K562 (cell line): Measurements from ENCODE around the gene GET3. TPM values are rescaled to one million over a fixed set of nuclear protein-coding genes. Genes with fewer than 3 reads are reported as not detected.

Experiments
- CBX2 ChIP-seq: fragments of 200-600 bp; sonication (generic); IDR thresholded peaks from one replicate; pipeline ENCODE4 v1.6.1; 2012; ENCODE audit warnings: mild to moderate bottlenecking, low read length, inconsistent platforms; ENCODE audit not compliant: insufficient read depth, poor library complexity, severe bottlenecking
- COPS2 ChIP-seq: fragments of 450-650 bp; conservative IDR thresholded peaks from 2 replicates; pipeline ENCODE4 v1.6.1; 2016; ENCODE audit warnings: mild to moderate bottlenecking, moderate library complexity
- CSDE1 ChIP-seq, 2 experiments: fragments of 450-650 bp; IDR thresholded peaks; 2 replicates each; pipeline ENCODE4 v1.6.1; 2016; ENCODE audit warnings: mild to moderate bottlenecking in 1 of 2
- DDX20 ChIP-seq: fragments of 450-650 bp; IDR thresholded peaks from 2 replicates; pipeline ENCODE4 v1.6.1; 2016; ENCODE audit warnings: missing genetic modification characterization, low read depth, mild to moderate bottlenecking, missing compliant biosample characterization, moderate library complexity
- EP300 ChIP-seq: IDR thresholded peaks from 2 replicates; pipeline ENCODE4 v1.6.1; 2012; ENCODE audit warnings: low read length, improper control_type of control experiment
- NFIC ChIP-seq: fragments of 450-650 bp; IDR thresholded peaks from 2 replicates; pipeline ENCODE4 v1.6.1; 2017; ENCODE audit warnings: mild to moderate bottlenecking, inconsistent platforms
- NFYB ChIP-seq: IDR thresholded peaks from 2 replicates; pipeline ENCODE4 v1.6.1; 2011; ENCODE audit warnings: mild to moderate bottlenecking, moderate library complexity; ENCODE audit not compliant: insufficient read length; ENCODE audit errors: extremely low read depth
- POLR2AphosphoS2 ChIP-seq: IDR thresholded peaks from 2 replicates; pipeline ENCODE4 v1.6.1; 2012; ENCODE audit warnings: low read length, improper control_type of control experiment
- SRSF7 ChIP-seq: fragments of 200-400 bp; formaldehyde crosslinking; optimal IDR thresholded peaks from 2 replicates; pipeline ENCODE3; 2017; ENCODE audit warnings: mild to moderate bottlenecking, low read depth, low read length
- ZNF224 ChIP-seq: sonication (generic); formaldehyde crosslinking; IDR thresholded peaks from 2 replicates; pipeline ENCODE4 v1.8.0; 2022; ENCODE audit warnings: mild to moderate bottlenecking, missing genetic modification reagents
- polyA plus RNA-seq, 8 experiments: library from polyadenylated mRNA; depleted of rRNA in 4 of 8; stranded (reverse) in 5 of 8; unstranded in 3 of 8; fragments of >200 nt; fragmentation: Nextera tagmentation in 2 of 8; fragmentation: Illumina TruSeq in 1 of 8; extraction: Ambion mirVana in 2 of 8; extraction: Trizol in 1 of 8; gene quantifications; 2 replicates each; pipeline versions ENCODE4 v1.2.1 to v1.2.3, GENCODE V29; 2011 to 2014; ENCODE audit warnings: inconsistent platforms in 1 of 8, missing spikeins in 1 of 8
- total RNA-seq, 7 experiments: library from RNA; depleted of rRNA in 6 of 7; stranded (reverse); fragments of >200 nt in 6 of 7; fragmentation: Illumina TruSeq in 2 of 7; extraction: Trizol in 2 of 7; gene quantifications; 2 replicates each; pipeline versions ENCODE4 v1.2.1 to v1.2.3, GENCODE V29; 2011 to 2021; ENCODE audit warnings: low replicate concordance in 1 of 7
- TF ChIP-seq, protein P1 (sequence below): fragments of 250-450 bp; sonication (Bioruptor Pico); IDR thresholded peaks from 2 replicates; pipeline ENCODE4 v1.5.1; 2021; ENCODE audit warnings: mild to moderate bottlenecking
- TF ChIP-seq, protein P2 (sequence below), 2 experiments: fragments of 450-650 bp in 1 of 2; sonication (generic) in 1 of 2; formaldehyde crosslinking; conservative IDR thresholded peaks; 2 replicates each; pipeline versions ENCODE4 v1.4.0 to v1.8.1; 2020 to 2022; ENCODE audit warnings: mild to moderate bottlenecking in 1 of 2, missing genetic modification reagents in 1 of 2
- TF ChIP-seq, protein P3 (sequence below): fragments of 250-450 bp; sonication (Bioruptor Pico); IDR thresholded peaks from 2 replicates; pipeline ENCODE4 v1.5.0; 2021
- TF ChIP-seq, protein P4 (sequence below): IDR thresholded peaks from 2 replicates; pipeline ENCODE4 v1.6.1; 2011; ENCODE audit not compliant: insufficient read length; ENCODE audit errors: extremely low read depth
- TF ChIP-seq, protein P5 (sequence below): sonication (generic); formaldehyde crosslinking; IDR thresholded peaks from 2 replicates; pipeline ENCODE4 v1.8.0; 2022; ENCODE audit warnings: mild to moderate bottlenecking, low read depth, missing genetic modification reagents
- TF ChIP-seq, protein P6 (sequence below): sonication (generic); formaldehyde crosslinking; IDR thresholded peaks from 2 replicates; pipeline ENCODE4 v1.8.0; 2023; ENCODE audit warnings: mild to moderate bottlenecking, missing genetic modification reagents

GET3 gene
- total and polyA plus RNA-seq, 9 of the 15 experiments (the other 6 are each of a cell fraction or from before 2014, with no cell fraction given): 8.3 to 83.5 (median 51.8) TPM

DNA sequence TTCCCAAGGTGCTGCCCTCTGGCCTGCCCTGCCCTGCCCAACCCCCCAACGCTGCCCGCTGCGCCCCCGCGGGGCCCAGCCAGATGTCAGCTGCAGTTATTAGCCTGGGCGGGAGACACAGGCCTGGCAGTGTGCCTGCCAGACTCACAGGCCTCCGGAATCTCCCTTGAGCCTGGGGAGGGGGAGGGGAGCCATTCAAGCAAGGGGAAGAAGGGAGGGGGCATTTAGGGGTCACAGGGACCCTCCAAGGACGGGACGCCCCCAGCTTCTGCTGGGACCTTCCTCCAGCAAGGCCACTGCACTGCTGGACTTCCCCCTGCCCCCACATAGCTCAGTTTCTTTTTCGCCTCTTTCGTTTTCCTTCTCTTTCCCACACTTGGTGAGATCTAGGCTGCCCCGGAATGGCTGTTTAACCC, 51.4 kb downstream of the GET3 start (continued):
- TF ChIP-seq, protein P1, sequence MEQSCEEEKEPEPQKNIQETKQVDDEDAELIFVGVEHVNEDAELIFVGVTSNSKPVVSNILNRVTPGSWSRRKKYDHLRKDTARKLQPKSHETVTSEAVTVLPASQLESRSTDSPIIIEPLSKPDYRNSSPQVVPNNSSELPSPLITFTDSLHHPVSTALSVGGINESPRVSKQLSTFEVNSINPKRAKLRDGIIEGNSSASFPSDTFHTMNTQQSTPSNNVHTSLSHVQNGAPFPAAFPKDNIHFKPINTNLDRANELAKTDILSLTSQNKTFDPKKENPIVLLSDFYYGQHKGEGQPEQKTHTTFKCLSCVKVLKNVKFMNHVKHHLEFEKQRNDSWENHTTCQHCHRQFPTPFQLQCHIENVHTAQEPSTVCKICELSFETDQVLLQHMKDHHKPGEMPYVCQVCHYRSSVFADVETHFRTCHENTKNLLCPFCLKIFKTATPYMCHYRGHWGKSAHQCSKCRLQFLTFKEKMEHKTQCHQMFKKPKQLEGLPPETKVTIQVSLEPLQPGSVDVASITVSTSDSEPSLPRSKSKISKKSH (CRISPR knock-in tag): no peak
- no peak for TF ChIP-seq ZNF224
- no peak for TF ChIP-seq SRSF7
- TF ChIP-seq CSDE1 (IDR thresholded peaks at IDR 0.05): no peak
- TF ChIP-seq, protein P2, sequence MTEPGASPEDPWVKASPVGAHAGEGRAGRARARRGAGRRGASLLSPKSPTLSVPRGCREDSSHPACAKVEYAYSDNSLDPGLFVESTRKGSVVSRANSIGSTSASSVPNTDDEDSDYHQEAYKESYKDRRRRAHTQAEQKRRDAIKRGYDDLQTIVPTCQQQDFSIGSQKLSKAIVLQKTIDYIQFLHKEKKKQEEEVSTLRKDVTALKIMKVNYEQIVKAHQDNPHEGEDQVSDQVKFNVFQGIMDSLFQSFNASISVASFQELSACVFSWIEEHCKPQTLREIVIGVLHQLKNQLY (CRISPR knock-in tag; conservative IDR thresholded peaks at IDR 0.05): no peak
- no peak for TF ChIP-seq COPS2
- TF ChIP-seq NFYB: no peak
- TF ChIP-seq, protein P3, sequence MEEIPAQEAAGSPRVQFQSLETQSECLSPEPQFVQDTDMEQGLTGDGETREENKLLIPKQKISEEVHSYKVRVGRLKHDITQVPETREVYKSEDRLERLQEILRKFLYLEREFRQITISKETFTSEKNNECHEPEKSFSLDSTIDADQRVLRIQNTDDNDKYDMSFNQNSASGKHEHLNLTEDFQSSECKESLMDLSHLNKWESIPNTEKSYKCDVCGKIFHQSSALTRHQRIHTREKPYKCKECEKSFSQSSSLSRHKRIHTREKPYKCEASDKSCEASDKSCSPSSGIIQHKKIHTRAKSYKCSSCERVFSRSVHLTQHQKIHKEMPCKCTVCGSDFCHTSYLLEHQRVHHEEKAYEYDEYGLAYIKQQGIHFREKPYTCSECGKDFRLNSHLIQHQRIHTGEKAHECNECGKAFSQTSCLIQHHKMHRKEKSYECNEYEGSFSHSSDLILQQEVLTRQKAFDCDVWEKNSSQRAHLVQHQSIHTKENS (CRISPR knock-in tag): no peak
- TF ChIP-seq EP300: peak; percentile 39; the same call in 1 of the 2 replicates
- TF ChIP-seq, protein P4, sequence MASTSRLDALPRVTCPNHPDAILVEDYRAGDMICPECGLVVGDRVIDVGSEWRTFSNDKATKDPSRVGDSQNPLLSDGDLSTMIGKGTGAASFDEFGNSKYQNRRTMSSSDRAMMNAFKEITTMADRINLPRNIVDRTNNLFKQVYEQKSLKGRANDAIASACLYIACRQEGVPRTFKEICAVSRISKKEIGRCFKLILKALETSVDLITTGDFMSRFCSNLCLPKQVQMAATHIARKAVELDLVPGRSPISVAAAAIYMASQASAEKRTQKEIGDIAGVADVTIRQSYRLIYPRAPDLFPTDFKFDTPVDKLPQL: no peak
- TF ChIP-seq NFIC: peak; percentile 89
- no peak for TF ChIP-seq CBX2
- no peak for TF ChIP-seq DDX20 (tag)
- no peak for TF ChIP-seq POLR2AphosphoS2
- TF ChIP-seq, protein P5, sequence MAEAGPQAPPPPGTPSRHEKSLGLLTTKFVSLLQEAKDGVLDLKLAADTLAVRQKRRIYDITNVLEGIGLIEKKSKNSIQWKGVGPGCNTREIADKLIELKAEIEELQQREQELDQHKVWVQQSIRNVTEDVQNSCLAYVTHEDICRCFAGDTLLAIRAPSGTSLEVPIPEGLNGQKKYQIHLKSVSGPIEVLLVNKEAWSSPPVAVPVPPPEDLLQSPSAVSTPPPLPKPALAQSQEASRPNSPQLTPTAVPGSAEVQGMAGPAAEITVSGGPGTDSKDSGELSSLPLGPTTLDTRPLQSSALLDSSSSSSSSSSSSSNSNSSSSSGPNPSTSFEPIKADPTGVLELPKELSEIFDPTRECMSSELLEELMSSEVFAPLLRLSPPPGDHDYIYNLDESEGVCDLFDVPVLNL (CRISPR knock-in tag): no peak
- TF ChIP-seq, protein P6, sequence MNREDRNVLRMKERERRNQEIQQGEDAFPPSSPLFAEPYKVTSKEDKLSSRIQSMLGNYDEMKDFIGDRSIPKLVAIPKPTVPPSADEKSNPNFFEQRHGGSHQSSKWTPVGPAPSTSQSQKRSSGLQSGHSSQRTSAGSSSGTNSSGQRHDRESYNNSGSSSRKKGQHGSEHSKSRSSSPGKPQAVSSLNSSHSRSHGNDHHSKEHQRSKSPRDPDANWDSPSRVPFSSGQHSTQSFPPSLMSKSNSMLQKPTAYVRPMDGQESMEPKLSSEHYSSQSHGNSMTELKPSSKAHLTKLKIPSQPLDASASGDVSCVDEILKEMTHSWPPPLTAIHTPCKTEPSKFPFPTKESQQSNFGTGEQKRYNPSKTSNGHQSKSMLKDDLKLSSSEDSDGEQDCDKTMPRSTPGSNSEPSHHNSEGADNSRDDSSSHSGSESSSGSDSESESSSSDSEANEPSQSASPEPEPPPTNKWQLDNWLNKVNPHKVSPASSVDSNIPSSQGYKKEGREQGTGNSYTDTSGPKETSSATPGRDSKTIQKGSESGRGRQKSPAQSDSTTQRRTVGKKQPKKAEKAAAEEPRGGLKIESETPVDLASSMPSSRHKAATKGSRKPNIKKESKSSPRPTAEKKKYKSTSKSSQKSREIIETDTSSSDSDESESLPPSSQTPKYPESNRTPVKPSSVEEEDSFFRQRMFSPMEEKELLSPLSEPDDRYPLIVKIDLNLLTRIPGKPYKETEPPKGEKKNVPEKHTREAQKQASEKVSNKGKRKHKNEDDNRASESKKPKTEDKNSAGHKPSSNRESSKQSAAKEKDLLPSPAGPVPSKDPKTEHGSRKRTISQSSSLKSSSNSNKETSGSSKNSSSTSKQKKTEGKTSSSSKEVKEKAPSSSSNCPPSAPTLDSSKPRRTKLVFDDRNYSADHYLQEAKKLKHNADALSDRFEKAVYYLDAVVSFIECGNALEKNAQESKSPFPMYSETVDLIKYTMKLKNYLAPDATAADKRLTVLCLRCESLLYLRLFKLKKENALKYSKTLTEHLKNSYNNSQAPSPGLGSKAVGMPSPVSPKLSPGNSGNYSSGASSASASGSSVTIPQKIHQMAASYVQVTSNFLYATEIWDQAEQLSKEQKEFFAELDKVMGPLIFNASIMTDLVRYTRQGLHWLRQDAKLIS (CRISPR knock-in tag): no peak
